Endothelial cell (in vitro differentiated cells): ENCODE results near the gene ZNF334. TPM values are rescaled to one million over a fixed set of nuclear protein-coding genes. Genes with fewer than 3 reads are reported as not detected.

Experiments
- DNase-seq: peaks from one replicate; pipeline ENCODE4 v3.0.0; 2021; ENCODE audit warnings: low spot score
- H3K27ac Mint-ChIP-seq: one replicate; pipeline ENCODE4 v1.8.0; 2021; ENCODE audit warnings: mixed read lengths, inconsistent platforms; ENCODE audit not compliant: unreplicated experiment
- H3K27me3 Mint-ChIP-seq: one replicate; pipeline ENCODE4 v1.8.0; 2021; ENCODE audit warnings: mild to moderate bottlenecking, moderate library complexity, mixed read lengths, inconsistent platforms; ENCODE audit not compliant: unreplicated experiment
- H3K36me3 Mint-ChIP-seq: one replicate; pipeline ENCODE4 v1.8.0; 2021; ENCODE audit warnings: mild to moderate bottlenecking, low read depth, mixed read lengths, inconsistent platforms; ENCODE audit not compliant: unreplicated experiment
- H3K4me1 Mint-ChIP-seq: one replicate; pipeline ENCODE4 v1.8.0; 2021; ENCODE audit warnings: mild to moderate bottlenecking, mixed read lengths, inconsistent platforms; ENCODE audit not compliant: unreplicated experiment
- H3K4me3 Mint-ChIP-seq: one replicate; pipeline ENCODE4 v1.8.0; 2021; ENCODE audit warnings: mild to moderate bottlenecking, mixed read lengths, inconsistent platforms; ENCODE audit not compliant: unreplicated experiment
- H3K9me3 Mint-ChIP-seq: one replicate; pipeline ENCODE4 v1.8.0; 2021; ENCODE audit warnings: mixed read lengths, inconsistent platforms; ENCODE audit not compliant: unreplicated experiment
- long read RNA-seq: library from polyadenylated mRNA; unstranded; transcript quantifications from one replicate; pipeline ENCODE4 v2.0.0, GENCODE V29; 2020; ENCODE audit not compliant: unreplicated experiment
- total RNA-seq: library from RNA; stranded (reverse); fragmentation: NEBNext Ultra II Directional; extraction: Animal tissue kit (Norgen Biotek cat#: 25700); gene quantifications from one replicate; pipeline ENCODE4 v1.2.1, GENCODE V29; 2021; ENCODE audit not compliant: unreplicated experiment
- TF ChIP-seq, protein P1 (sequence below): fragments of 200-600 bp; sonication (generic); IDR thresholded peaks from one replicate; pipeline ENCODE4 v1.5.0; 2021; ENCODE audit warnings: antibody characterized with exemption; ENCODE audit not compliant: unreplicated experiment

Gene ZNF334
- 19.5 TPM for total RNA-seq
- long read RNA-seq, partial matches to known transcripts, result 1 of 5 reads
- long read RNA-seq, other reads (novel, unspliced or antisense), result 3 of 5 reads

DNA sequence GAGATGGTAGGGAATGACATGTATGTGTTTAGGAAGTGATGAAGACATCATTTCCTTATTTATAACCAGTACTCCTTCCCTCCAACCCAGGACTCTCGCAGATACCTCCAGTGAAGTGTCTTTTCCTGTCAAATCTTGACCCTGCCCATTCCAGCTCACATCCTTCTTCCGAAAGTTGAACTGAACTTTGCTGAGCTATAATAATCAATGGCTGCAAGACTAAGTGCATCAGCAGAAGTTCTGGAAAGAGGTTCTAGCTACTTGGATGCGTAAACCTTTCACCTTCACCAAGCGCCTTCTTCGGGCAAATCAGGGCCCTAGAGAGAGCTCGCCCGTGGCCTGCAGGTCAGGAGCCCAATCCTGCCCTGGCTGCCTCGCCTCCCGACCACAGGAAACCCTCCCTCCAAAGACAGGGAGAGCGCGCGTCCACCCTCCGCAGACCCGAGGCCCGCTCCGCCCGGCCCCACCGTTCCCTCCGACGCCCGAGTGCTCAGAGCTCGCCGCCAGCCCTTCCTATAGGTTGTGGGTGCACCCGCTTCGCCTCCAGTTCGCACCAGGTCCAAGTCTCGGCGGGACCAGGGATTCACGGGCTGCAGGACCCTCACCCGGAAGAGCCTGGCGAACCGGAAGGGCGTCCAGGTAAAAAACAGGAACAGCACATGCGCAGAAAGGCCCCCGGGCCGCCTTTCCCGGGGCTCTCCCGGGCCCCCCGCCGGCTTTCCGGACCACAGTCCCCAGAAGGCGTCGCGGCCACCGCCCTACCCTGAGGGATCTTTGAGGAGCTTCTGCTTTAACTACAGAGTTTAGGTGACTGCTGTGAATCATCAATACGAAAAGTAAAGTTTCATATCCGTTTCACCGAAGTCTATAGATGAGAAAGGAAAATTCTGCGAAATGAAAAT is at the start of gene ZNF334:
Gene ZNF334 (minus strand): TSS at position 617 of the 902 bp plus-strand sequence. CDS start 1,457 bp downstream, outside the sequence.
- peaks cover 2% of the 10 kb centered on the region for H3K4me1 Mint-ChIP-seq
- DNase-seq, result peak; percentile 63
- peaks cover 29% of the 10 kb centered on the region for H3K36me3 Mint-ChIP-seq
- no peaks in the 10 kb centered on the region for H3K9me3 Mint-ChIP-seq
- peaks cover 6% of the 10 kb centered on the region for H3K27me3 Mint-ChIP-seq
- H3K4me3 Mint-ChIP-seq, result peak within 1 kb of the TSS; percentile 93
- TF ChIP-seq, protein P1, sequence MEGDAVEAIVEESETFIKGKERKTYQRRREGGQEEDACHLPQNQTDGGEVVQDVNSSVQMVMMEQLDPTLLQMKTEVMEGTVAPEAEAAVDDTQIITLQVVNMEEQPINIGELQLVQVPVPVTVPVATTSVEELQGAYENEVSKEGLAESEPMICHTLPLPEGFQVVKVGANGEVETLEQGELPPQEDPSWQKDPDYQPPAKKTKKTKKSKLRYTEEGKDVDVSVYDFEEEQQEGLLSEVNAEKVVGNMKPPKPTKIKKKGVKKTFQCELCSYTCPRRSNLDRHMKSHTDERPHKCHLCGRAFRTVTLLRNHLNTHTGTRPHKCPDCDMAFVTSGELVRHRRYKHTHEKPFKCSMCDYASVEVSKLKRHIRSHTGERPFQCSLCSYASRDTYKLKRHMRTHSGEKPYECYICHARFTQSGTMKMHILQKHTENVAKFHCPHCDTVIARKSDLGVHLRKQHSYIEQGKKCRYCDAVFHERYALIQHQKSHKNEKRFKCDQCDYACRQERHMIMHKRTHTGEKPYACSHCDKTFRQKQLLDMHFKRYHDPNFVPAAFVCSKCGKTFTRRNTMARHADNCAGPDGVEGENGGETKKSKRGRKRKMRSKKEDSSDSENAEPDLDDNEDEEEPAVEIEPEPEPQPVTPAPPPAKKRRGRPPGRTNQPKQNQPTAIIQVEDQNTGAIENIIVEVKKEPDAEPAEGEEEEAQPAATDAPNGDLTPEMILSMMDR, result no peak
- peak within 1 kb of the TSS; percentile 86 for H3K27ac Mint-ChIP-seq

DNA sequence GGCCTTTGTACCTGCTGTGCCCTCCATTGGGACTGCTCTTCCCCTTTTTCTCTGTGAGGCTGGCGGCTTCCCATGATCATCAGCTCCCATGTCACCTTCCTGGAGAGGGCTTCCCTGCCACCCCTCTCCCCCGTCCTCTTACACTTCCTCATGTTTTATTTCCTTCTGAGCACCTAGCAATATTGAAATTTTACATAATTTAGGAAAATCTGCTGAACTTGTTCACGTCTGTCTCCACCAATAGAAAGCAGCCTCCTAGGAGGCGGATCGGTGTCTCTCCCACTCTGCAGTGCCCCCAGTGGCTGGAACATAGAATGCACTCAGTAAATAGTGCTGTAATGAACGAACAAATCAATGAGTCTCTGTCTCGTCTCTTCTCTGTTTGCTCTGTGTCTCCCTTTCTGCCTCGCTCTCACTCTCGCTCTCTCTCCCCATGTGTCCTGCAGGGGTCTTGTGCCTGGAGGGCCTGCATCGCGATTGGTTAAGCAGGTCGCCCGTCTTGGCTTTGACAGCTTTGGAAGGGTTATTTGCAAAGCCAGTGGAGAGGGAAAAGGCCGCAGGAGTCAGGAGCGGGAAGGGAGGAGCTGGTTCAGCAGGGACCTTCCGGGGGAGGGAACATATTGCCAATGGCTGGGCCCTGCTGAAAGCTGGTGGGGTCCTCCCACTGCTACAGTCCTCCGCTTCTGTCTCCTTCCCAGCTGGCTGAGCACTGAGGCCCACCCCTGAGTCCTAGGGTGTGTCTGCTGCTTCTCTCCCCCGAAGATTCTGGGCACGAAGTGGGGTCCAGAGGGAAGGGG is 49.2 kb upstream of the ZNF334 start:
- Mint-ChIP-seq H3K27ac (no peak overlapping the region), H3K9me3 (no peaks in the 10 kb centered on the region), H3K4me1 (no peaks in the 10 kb centered on the region), H3K27me3 (no peaks in the 10 kb centered on the region), H3K4me3 (no peak overlapping the region), H3K36me3 (no peaks in the 10 kb centered on the region)
- TF ChIP-seq, protein P1, result peak; percentile 86
- peak; percentile 72 for DNase-seq

DNA sequence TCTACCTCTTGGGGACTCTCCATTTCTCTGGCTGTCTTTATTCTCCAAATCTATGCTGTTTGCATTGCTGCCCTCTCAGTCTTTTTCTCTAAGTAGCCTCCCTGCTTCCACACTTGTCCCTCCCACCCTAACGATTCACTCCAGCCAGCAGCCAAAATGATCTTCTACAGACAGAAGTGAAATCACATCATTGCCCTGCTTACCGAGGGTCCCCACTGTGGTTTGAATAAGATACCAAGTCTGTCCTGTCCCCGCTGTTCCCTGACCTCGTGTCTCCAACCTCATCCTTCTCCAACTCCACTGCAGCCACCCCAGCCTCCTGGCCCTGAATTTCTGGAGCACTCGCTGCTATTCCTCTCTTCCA is 48.6 kb upstream of the ZNF334 start:
- H3K4me3 Mint-ChIP-seq, result no peak overlapping the region
- H3K27me3 Mint-ChIP-seq, result no peaks in the 10 kb centered on the region
- no peak for DNase-seq
- no peak overlapping the region for H3K27ac Mint-ChIP-seq
- no peaks in the 10 kb centered on the region for H3K36me3 Mint-ChIP-seq
- TF ChIP-seq, protein P1, result no peak
- no peaks in the 10 kb centered on the region for H3K4me1 Mint-ChIP-seq
- H3K9me3 Mint-ChIP-seq, result no peaks in the 10 kb centered on the region

DNA sequence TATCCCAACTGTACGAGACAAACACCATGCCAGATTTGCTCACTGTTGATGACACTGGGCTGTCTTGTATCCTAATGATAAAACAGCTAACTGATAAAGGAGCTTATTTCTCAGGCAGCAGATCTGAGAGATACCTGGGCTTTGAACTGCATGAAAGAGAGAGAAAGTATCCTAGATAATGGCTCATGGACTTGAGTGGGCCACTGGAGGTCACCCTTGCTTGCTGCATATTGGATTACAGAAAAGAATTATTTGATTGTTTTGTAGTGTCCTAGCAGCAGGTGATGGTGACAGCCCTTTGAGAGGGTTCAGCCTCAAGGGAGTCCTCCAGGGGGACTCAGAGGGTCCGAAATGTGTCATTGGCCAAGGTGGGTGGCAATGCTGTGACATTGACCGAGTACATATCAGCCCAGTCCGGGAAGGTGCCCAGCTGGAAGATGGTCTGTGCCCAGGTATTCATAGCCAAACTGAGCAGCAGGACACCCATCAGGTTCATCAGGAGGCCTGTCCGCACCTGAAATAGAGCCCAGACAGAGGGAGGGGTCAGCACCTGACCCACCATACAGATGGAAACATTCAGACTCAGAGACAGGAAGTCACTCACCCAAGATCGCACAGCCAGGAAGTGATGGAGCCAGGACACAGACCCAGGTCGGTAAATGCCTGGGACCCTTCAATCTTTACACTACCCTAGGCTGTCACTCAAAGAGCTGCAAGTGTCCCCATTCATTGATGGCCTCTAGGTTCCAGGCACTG is 46.5 kb upstream of the ZNF334 start:
- no peaks in the 10 kb centered on the region for H3K4me1 Mint-ChIP-seq
- H3K4me3 Mint-ChIP-seq, result no peak overlapping the region
- no peaks in the 10 kb centered on the region for H3K9me3 Mint-ChIP-seq
- TF ChIP-seq, protein P1, result no peak
- no peak for DNase-seq
- no peaks in the 10 kb centered on the region for H3K36me3 Mint-ChIP-seq
- peaks cover 5% of the 10 kb centered on the region for H3K27me3 Mint-ChIP-seq
- H3K27ac Mint-ChIP-seq, result no peak overlapping the region
